Measurements from ENCODE around the gene SIKE1. TPM values are rescaled to one million over a fixed set of nuclear protein-coding genes. Genes with fewer than 3 reads are reported as not detected.
A peak's percentile ranks its signal among the peaks of the same experiment; 100 is the strongest.
"Not testable (repeated sequence)": the region's sequence is repeated elsewhere in the genome, so short reads cannot be mapped to it uniquely, and the experiment has no call there.

SIKE1 gene
- 104 and 136 TPM in 2 replicates for total RNA-seq (2014; rRNA removed)
- percentile 84 among the genes with signal in this experiment for Bru-seq, nascent RNA
- BruChase-seq, experiment 1, labeled RNA remaining after a 6-hour chase = percentile 96 among the genes with signal in this experiment
- BruChase-seq, experiment 2, labeled RNA remaining after a 2-hour chase = percentile 94 among the genes with signal in this experiment
- long read RNA-seq, full-length matches to known transcripts = 22 of 30 reads
- long read RNA-seq, partial matches to known transcripts = 2 of 30 reads
- long read RNA-seq, other reads (novel, unspliced or antisense) = 6 of 30 reads

DNA sequence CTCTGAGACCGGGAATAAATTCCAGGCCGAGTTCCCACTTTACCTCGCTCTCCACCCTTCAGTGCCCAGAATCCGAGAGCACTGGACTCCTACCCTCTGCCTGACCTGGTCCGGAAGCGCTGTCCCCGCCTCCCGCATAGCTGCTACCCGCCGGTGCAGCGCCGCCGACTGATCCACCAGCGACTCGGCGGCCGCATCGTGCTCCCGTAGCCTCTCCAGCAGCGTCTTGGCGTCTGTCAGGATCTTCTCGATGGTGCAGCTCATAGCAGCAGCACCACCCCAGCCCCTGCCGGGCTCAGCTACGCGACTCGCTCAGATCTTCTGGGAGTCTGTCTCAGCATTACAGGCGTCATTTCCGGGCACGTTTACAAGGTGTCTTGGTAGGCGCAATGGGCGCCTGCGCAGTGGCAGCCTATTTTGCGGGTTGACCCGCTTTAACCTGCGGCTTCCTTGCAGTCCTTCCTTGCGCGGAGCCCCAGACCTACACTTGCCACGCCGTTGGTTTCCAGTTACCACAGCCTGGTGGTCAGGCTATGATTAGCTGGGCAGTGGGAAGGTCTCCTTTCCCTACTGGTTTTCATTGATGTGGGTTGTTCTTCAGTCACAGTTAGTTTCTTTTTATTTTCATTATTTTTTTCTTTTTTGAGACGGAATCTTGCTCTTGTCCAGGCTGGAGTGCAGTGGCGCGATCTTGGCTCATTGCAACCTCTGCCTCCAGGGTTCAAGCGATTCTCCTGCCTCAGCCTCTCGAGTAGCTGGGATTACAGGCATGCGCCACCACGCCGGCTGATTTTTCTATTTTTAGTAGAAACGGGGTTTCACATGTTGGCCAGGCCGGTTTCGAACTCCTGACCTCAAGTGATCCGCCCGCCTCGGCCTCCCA is at the start of gene SIKE1:
Gene SIKE1, minus strand, starts transcription at position 342 of the 883 bp plus-strand sequence. Its CDS starts 78 bp downstream, at position 264.
- intact Hi-C loops (cut with micrococcal nuclease) = loop anchor here (2.0 kb wide), 1 partner anchor 24 kb away; the partner anchor contains the start of gene CSDE1
- Histone ChIP-seq H3K79me2 (ENCODE audit: low read length) (peaks cover 29% of the 10 kb centered on the region), H3K9ac (ENCODE audit: low read length) (peak within 1 kb of the TSS; percentile 85), H3F3A (ENCODE audit: low read length, unreplicated experiment) (no peaks in the 10 kb centered on the region), H3K27ac (ENCODE audit: low read length) (peak within 1 kb of the TSS; percentile 60), H4K20me1 (ENCODE audit: low read length) (no peaks in the 10 kb centered on the region), H3K9me2 (replicated peaks; ENCODE audit: low read length) (no peaks in the 10 kb centered on the region), H3K36me3 (ENCODE audit: low read depth, low read length) (peaks cover 22% of the 10 kb centered on the region), H3K4me1 (ENCODE audit: insufficient read depth, low read length) (0 out of 2 replicates have a peak, but pooled peaks cover 4% of the 10 kb centered on the region), H3K9me3 (ENCODE audit: low read length) (no peaks in the 10 kb centered on the region), H2AFZ (ENCODE audit: low read length) (peak within 1 kb of the TSS; percentile 92), H3K4me2 (ENCODE audit: low read length) (peak within 1 kb of the TSS; percentile 83), H3K4me3 (ENCODE audit: low read length) (peak within 1 kb of the TSS; percentile 87), H3K27me3 (ENCODE audit: low read length) (no peaks in the 10 kb centered on the region)
- CTCF ChIA-PET = no interaction called here
- POLR2A ChIA-PET (ENCODE audit: unreplicated experiment) = no interaction called here
- TF ChIP-seq, protein P1, sequence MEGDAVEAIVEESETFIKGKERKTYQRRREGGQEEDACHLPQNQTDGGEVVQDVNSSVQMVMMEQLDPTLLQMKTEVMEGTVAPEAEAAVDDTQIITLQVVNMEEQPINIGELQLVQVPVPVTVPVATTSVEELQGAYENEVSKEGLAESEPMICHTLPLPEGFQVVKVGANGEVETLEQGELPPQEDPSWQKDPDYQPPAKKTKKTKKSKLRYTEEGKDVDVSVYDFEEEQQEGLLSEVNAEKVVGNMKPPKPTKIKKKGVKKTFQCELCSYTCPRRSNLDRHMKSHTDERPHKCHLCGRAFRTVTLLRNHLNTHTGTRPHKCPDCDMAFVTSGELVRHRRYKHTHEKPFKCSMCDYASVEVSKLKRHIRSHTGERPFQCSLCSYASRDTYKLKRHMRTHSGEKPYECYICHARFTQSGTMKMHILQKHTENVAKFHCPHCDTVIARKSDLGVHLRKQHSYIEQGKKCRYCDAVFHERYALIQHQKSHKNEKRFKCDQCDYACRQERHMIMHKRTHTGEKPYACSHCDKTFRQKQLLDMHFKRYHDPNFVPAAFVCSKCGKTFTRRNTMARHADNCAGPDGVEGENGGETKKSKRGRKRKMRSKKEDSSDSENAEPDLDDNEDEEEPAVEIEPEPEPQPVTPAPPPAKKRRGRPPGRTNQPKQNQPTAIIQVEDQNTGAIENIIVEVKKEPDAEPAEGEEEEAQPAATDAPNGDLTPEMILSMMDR (conservative IDR thresholded peaks at IDR 0.05; ENCODE audit: low read depth, low read length) = no peak
- no peak for TF ChIP-seq EZH2 (IDR thresholded peaks at IDR 0.05; ENCODE audit: low read length, unreplicated experiment)
- TF ChIP-seq EZH2phosphoT487 (IDR thresholded peaks at IDR 0.05; ENCODE audit: borderline replicate concordance, low read length) = no peak
- DNase-seq (peak; percentile 95), ATAC-seq (peak; percentile 99)
- BruUV-seq (replicated peaks) = TSS peak; percentile 89

DNA sequence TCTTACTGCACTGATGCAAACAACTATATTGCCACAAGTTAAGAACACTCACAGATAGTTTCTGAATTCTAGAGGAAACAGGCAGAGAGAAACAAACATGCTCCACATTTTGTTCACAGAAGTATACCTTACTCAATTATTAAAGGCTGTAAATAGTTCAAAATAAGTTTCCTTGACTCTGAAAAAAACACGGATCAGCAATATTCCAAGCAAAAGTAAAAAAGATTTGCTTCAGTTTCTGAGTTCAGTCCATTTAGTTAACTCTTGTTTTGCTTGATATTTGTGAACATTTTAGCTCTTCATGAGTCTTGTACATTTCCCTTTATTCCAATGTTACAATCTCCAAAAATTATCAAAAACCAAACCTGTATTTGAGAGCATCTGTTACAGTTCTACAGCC is 49.6 kb upstream of the SIKE1 start:
- H3K4me3 ChIP-seq (ENCODE audit: low read length); ATAC-seq; H3K9ac ChIP-seq (ENCODE audit: low read length); H4K20me1 ChIP-seq (ENCODE audit: low read length); POLR2A ChIA-PET (ENCODE audit: unreplicated experiment); H3K27me3 ChIP-seq (ENCODE audit: low read length); H3K4me2 ChIP-seq (ENCODE audit: low read length); BruUV-seq (replicated peaks); intact Hi-C loops (cut with micrococcal nuclease); H2AFZ ChIP-seq (ENCODE audit: low read length); H3K36me3 ChIP-seq (ENCODE audit: low read depth, low read length); H3K27ac ChIP-seq (ENCODE audit: low read length); H3K4me1 ChIP-seq (ENCODE audit: insufficient read depth, low read length); DNase-seq; H3K9me2 ChIP-seq (replicated peaks; ENCODE audit: low read length); H3K79me2 ChIP-seq (ENCODE audit: low read length); H3K9me3 ChIP-seq (ENCODE audit: low read length); CTCF ChIA-PET; H3F3A ChIP-seq (ENCODE audit: low read length, unreplicated experiment): not testable (repeated sequence)

DNA sequence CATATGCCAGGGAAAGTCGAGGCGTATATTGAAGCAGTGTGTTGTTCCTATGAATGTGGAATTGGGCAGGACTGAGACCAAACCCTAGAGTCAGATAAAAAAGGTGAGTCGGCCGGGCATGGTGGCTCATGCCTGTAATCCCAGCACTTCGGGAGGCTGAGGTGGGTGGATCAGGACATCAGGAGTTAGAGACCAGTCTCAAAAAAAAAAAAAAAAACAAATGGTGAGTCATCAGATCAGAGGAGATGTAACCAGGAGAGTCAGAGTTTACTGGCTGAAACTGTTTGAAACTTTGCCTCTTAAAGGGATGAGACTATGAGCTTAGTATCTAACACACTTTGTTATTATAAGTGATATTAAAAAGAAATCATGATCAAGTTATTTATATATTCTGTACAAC is 47.8 kb upstream of the SIKE1 start:
- Histone ChIP-seq H2AFZ (ENCODE audit: low read length) (no peak overlapping the region), H3K36me3 (ENCODE audit: low read depth, low read length) (no peaks in the 10 kb centered on the region), H3K4me2 (ENCODE audit: low read length) (no peak overlapping the region; the same call in 1 of the 2 replicates), H3K9me2 (replicated peaks; ENCODE audit: low read length) (no peaks in the 10 kb centered on the region), H3K4me1 (ENCODE audit: insufficient read depth, low read length) (no peaks in the 10 kb centered on the region), H4K20me1 (ENCODE audit: low read length) (no peaks in the 10 kb centered on the region), H3K27ac (ENCODE audit: low read length) (no peak overlapping the region), H3K79me2 (ENCODE audit: low read length) (no peaks in the 10 kb centered on the region), H3K9ac (ENCODE audit: low read length) (no peak overlapping the region), H3F3A (ENCODE audit: low read length, unreplicated experiment) (no peaks in the 10 kb centered on the region), H3K27me3 (ENCODE audit: low read length) (no peaks in the 10 kb centered on the region), H3K4me3 (ENCODE audit: low read length) (no peak overlapping the region), H3K9me3 (ENCODE audit: low read length) (no peaks in the 10 kb centered on the region)
- ChIA-PET POLR2A (ENCODE audit: unreplicated experiment) (no interaction called here), CTCF (no interaction called here)
- TF ChIP-seq EZH2phosphoT487 (IDR thresholded peaks at IDR 0.05; ENCODE audit: borderline replicate concordance, low read length) (no peak), EZH2 (IDR thresholded peaks at IDR 0.05; ENCODE audit: low read length, unreplicated experiment) (no peak)
- TF ChIP-seq, protein P1 (conservative IDR thresholded peaks at IDR 0.05; ENCODE audit: low read depth, low read length) = no peak
- DNase-seq (peak; percentile 46), ATAC-seq (no peak)
- BruUV-seq (replicated peaks) = no TSS peak
- intact Hi-C loops (cut with micrococcal nuclease) = no loop called here

Data from PC-3 (cell line).